ENCODE results near the gene MRGPRX3.
"Not testable (repeated sequence)": the region's sequence is repeated elsewhere in the genome, so short reads cannot be mapped to it uniquely, and the experiment has no call there.

Gene MRGPRX3

DNA sequence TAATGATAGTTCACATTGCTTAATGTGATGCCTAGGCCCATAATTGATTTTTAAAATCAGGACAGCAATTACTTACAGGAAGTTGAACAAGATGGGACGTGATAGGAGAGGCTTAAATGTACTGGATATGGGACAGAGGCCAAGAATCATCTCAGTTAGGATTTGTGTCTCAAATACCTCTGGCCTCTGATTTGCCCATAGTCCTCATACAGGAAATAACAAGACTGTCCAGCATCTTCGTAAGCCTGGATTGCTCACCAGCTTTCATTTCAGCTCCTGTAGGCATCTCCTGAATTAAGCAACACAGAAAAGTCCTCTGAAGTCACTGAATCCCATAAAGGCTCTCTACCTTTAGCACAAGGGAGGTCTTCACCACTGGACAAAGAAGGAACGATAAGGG is at the start of gene MRGPRX3:
Gene MRGPRX3 (plus strand): TSS at position 231 of the 400 bp plus-strand sequence. CDS start 4,632 bp downstream, outside the sequence.
- no peak for DNase-seq (ENCODE audit: low spot score)

DNA sequence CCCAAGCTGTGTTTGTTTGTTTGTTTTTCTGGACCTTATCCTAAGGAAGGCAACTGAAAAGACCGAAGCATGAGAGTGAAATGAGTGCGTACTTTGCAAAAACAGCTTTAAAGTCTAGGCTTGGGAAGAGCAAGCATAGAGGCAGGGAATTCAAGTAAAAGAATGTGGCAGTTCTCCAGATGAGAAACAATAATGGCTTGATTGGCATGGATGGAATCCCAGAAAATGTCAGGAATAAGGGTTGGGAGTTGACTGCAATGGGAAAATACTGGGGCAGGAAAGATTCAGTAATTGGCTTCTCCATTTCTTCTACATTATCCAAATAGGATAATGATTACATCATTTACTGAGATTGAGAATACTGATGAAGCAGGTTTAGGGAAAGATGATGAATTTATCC is 44.0 kb upstream of the MRGPRX3 start:
- DNase-seq (ENCODE audit: low spot score), result no peak

DNA sequence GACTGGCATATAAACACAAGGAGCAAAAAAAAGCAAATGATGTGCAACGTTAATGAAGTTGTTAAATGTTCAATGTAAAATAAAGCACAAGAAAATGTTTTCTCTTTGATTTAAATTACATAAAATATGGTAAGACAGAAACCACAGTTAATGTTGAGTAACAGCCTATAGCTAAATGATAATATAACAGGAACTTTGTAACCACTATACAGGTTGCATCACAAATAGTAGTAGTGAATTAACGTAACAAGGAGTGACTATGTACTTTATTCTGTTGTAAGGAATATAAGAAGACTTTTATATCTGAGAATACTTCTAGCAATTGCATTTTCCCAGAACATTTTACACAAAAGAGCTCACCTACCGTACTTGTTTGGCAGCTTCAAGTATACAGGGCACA is 43.4 kb upstream of the MRGPRX3 start:
- DNase-seq (ENCODE audit: low spot score), result no peak

DNA sequence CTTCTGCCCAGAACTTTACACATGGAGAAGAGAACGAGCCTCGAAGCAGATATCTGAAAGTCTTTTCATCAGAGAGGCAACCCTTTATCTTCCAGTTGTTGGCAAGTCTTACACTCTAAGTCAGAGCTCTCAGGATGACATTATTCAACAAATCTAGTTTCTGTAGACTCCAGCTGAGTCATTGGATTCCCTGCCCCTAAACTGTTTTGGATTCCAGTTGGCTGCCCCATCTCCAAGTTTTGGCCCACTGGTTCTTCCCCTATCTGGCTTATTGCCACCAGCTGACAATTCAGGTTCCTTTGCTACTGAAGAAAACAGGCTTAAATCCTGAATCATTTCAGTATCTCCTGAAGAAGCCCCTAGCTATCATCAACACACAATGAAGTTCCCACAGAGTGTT is 40.6 kb upstream of the MRGPRX3 start:
- DNase-seq (ENCODE audit: low spot score), result peak; percentile 3

DNA sequence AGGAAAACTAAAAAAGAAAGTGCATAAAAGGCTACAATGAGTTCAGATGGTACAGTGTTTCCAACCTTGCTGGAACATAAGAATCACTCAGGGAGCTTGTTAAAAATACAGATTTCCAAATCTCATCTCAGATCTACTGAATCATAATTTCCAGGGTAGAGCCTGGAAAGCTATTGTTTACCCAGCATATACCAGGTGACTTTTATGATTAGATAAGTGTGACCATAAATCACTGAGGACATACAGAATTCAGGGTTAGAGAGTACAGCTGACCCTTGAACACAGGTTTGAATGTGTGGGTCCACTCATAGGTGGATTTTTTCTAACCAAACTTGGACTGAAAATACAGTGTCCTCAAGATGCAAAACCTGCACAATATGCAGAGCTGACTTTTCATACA is 38.4 kb upstream of the MRGPRX3 start:
- DNase-seq (ENCODE audit: low spot score), result no peak

DNA sequence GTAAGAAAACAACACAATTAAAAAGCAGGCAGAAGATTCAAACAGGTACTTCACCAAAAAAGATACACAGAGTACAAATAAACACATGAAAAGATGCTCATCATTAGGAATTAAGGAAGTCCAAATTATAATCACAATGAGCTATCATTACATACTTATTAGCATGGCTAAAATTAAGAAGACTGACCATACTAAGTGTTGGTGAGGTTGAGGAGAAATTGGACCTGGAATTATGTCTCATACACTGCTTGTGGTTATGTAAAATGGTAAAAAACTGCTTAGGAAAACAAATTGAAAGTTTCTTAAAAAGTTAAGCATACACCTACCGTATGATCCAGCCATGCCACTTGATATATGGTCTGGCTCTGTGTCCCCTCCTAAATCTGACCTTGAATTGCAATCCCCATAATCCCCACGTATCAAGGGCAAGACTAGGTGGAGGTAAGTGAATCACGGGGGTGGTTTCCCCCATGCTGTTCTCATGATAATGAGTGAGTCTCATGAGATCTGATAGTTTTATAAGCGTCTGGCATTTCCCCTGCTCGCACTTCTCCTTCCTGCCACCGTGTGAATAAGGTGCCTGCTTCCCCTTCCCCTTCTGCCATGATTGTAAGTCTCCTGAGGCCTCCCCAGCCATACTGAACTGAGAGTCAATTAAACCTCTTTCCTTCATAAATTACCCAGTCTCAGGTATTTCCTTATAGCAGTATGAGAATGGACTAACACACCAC is 31.3 kb upstream of the MRGPRX3 start:
- DNase-seq (ENCODE audit: low spot score), result no peak

DNA sequence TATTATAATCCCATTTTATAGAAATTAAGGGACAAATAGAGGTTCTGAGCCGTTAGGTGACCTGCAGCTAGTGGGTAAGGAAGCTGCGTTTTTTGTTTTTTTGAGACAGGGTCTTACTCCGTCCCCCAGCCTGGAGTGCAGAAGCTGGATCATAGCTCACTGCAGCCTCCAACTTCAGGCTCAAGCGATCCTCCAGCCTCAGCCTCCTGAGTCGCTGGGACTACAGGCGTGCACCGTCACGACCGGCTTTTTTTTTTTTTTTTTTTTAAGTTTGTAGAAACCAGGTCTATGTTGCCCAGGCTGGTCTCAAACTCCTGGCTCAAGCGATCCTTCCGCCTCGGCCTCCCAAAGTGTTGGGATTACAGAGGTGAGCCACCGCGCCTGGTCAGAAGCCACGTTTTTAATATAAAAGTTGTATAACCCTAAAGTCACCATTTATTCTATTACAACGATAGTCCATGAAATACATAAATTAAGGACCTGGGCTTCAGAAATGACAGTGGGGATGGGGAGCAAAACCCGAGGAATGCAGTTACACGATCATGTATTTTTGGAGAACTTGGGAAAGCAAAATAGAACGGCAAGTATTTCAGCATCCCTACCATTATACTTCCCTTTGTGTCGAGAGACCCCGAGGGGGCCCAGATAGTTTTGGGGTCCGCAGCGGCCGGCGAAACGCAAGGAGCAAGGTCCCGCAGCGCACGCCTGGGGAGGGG is 27.1 kb upstream of the MRGPRX3 start:
- no peak for DNase-seq (ENCODE audit: low spot score)

DNA sequence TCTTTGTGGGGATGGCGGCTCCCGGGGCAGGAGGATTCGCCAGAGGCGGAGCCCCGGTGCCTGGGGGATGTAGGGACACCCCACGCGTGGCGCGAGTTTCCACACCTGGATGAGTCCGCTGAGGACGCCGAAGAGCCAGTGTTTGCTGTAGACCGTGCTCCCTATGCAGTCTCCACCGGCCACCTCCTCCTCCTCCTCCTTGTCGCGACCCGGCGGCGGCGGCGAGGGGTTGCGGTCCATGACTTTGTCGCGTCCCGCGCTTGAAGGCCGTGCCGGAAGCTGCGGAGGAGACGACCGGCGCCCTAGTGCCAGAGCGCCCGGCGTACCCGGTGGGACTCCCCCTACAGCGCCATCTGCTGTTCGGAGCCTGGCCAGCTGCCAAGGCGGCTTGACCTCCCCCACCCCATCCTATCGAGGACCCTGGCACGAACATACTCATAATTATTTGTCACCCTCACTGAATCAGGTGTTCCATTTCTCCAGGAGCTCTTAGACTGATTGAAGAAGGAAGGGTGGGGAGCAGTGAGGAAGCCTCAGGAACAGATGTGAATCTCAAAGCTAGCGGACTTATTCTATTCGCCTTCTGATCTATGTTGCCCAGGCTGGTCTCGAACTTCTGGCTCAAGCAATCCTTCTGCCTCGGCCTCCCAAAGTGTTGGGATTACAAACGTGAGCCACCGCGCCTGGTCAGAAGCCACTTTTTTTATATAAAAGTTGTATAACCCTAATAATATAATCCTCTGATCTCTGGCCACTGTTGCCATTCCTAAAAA is 26.4 kb upstream of the MRGPRX3 start, which contains the start of gene SAAL1:
Gene SAAL1 (minus strand): TSS at position 281 of the 773 bp plus-strand sequence. CDS start 41 bp downstream, at position 240.
- DNase-seq (ENCODE audit: low spot score), result peak; percentile 89

DNA sequence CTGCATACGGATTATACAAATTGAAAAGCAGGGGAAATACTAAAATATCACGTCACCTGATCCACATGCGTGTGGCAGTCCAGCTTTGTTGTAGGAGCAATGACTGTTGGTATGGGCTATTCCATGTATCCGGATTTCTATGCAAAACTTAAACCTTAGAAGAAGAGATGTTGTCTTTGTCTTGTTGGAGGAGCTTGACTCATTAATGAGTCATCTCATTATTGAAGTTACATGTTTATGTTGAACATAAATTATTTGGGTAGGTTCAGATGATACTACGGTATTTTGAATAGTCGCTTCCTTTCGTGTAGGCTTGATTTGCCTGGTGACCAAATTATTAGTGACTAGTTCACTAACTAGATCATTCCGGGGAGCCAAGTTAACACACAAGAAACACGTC is 25.7 kb upstream of the MRGPRX3 start:
- no peak for DNase-seq (ENCODE audit: low spot score)

DNA sequence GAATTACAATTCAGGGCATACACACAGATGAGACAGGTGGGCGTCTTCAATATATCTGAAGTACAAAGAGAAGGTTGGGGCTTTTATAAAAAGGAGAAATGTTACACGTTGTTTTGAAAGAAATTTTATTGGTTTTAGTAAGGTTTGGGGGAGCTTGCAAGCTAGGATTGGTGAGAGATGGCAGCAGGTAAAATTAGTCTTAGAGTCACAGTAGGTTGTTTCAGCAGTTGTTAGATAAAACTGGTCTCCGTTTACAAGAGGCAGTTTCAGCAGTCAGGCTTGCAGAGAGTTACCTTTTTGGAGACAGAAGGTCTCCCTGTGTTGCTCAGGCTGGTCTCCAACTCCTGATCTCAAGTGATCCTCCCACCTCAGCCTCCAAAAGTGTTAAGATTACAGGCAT is 24.1 kb upstream of the MRGPRX3 start:
- DNase-seq (ENCODE audit: low spot score), result no peak

DNA sequence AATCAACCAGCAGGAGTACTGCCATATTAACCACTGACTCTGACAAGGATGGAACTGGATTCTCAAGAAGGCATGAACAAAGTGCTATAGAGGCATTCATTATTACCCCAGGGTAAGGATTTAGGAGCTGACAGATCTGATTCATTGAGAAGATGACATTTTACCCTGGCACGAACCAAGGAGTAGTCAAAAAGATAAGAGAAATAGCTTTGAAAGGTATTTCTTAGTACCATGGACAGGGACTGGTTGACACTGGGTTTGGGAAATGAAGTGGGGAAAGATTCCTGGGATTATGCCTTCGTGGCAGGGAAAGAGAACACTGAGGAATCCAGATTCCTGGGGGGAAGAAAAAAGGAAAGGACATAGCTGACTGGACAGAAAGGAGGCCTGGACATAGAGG is 21.4 kb upstream of the MRGPRX3 start:
- no peak for DNase-seq (ENCODE audit: low spot score)

DNA sequence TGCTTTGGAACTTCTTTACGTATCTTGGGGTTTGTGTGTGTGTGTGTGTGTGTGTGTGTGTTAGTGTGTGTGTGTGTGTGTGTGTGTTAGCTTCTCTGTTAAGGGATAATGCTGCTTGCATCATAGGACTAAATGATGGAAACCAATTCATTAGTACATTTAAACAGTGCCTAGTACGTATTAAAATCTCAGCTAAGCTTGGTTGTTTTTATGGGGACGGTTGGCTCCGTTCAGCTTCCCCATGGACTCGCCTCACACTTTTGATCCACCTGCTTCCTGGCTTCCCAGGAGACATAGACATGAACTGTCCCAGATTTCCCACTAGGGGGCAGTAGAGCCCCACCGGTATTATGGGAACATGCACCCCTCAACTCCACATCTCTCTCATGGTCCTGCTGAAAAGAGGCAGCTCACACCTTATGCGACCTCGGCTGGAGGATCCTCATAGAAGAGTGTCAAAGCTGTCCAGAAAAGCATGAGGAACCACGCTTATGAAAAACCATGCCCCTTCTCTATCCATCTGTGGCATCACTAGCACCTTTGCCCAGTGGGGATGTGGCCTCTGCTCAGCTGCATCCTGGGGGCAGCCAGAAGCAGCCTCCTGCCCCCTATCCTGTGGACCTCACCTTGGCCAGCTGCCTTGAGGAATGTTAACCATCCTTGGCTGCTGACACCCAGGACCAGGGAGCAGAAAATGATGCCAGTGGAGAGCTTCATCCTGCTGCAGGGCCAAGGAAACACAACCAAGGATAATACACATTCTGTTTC is 16.8 kb upstream of the MRGPRX3 start:
- DNase-seq (ENCODE audit: low spot score), result peak; percentile 78

DNA sequence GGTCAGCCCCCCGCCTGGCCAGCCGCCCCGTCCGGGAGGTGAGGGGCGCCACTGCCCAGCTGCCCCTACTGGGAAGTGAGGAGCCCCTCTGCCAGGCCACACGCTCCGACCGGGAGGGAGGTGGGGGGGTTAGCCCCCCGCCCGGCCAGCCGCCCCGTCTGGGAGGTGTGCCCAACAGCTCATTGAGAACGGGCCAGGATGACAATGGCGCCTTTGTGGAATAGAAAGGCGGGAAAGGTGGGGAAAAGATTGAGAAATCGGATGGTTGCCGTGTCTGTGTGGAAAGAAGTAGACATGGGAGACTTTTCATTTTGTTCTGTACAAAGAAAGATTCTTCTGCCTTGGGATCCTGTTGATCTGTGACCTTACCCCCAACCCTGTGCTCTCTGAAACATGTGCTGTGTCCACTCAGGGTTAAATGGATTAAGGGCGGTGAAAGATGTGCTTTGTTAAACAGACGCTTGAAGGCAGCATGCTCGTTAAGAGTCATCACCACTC is 11.0 kb upstream of the MRGPRX3 start:
- DNase-seq (ENCODE audit: low spot score), result not testable (repeated sequence)

DNA sequence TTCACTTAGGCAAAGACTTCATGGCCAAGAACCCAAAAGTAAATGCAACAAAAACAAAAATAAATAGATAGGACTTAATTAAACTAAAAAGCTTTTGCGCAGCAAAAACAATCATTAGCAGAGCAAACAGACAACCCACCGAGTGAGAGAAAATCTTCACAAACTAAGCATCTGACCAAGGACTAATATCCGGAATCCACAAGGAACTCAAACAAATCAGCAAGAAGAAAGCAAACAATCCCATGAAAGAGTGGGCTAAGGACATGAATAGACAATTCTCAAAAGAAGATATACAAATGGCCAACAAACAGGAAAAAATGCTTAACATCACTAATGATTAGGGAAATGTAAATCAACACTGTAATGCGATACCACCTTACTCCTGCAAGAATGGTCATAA is 1.3 kb upstream of the MRGPRX3 start:
- not testable (repeated sequence) for DNase-seq (ENCODE audit: low spot score)

DNA sequence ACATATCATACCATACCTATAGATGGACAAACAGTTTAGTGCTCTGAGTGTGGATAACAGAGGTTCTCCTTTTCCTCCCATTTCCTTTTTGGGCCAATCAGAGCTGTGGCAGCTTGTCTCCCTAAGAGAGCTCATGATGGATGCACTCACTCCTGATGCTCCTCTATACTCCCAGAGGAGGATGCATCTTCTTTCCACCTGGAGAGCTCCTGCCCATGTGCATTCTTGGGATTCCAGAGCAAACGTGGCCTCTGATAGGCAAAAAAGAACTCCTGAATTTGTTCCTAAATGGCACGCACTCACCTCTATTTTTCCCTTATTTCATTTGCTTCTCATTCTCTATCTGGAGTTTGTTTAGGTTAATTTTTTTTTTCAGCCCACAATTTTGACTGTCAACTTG is 2.9 kb downstream of the MRGPRX3 start:
- no peak for DNase-seq (ENCODE audit: low spot score)

DNA sequence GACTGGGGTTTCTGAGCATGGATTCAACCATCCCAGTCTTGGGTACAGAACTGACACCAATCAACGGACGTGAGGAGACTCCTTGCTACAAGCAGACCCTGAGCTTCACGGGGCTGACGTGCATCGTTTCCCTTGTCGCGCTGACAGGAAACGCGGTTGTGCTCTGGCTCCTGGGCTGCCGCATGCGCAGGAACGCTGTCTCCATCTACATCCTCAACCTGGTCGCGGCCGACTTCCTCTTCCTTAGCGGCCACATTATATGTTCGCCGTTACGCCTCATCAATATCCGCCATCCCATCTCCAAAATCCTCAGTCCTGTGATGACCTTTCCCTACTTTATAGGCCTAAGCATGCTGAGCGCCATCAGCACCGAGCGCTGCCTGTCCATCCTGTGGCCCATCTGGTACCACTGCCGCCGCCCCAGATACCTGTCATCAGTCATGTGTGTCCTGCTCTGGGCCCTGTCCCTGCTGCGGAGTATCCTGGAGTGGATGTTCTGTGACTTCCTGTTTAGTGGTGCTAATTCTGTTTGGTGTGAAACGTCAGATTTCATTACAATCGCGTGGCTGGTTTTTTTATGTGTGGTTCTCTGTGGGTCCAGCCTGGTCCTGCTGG is 4.9 kb downstream of the MRGPRX3 start:
- DNase-seq (ENCODE audit: low spot score), result no peak

DNA sequence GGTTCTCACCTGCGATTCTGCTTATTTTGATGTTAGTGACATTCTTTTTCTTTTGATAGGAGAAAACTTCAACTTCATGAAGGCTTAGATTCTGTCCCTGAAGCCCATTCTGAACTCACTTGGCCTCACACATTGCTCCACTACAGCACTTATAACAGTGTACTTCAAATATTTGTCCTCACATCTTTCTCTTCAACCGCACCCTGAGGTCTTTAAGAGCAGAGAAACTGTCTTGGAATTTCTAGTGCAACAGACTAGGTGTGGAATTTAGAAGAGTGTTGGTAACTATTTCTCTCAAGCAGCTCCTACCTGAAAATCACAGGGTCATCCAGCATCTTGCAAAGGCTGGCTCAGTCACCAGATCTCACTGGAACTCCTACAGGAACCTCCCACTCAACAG is 7.8 kb downstream of the MRGPRX3 start:
- no peak for DNase-seq (ENCODE audit: low spot score)

DNA sequence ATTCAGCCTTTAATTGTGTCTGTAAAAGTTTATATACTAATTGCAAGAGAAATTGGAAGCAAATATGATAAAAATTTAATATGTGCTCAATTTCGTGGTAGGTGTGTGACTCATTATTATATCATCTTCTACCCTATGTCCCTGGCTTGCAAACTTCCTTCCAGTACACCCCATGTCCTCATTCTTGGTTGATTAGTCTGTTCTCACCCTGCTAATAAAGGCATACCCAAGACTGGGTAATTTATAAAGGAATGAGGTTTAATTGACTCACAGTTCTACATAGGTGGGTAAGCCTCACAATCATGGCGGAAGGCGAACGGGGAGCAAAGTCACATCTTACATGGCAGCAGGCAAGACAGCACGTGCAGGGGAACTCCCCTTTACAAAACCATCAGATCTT is 11.9 kb downstream of the MRGPRX3 start:
- no peak for DNase-seq (ENCODE audit: low spot score)

DNA sequence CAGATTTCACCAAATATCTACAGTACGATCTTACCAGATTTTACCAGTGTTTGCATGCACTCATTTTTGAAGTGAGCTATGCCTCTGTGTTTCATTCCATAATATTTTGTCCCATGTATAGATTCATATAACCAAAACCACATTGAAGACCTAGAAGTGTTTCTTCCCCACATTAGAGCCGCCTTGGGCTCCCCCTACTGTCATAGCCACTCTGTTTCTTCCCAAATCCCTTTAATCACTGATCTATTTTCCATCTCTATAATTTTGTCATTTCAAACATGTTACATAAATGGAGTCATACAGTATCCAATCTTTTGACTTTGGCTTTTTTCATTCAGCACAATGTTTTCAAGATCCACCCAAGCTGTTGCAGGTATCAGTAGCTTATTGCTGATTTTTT is 12.7 kb downstream of the MRGPRX3 start:
- DNase-seq (ENCODE audit: low spot score), result no peak

DNA sequence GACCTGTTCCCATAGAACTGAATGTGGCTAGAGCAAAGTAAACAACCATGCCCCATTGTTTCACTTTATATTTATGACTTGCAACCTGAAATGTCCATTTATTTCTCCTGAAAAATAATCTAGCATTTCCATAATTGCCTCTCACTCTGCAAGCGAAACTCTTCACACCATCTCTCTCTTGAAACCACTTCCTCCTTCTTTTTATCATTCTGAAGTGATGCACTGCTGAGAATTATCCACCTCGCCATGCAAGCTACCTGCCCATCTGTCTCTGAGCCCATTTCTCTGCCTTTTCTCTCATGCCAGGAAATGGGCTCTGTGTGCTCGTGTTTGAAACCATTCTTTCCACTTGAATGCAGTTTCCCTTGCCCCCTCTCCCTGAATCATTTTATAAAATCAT is 13.5 kb downstream of the MRGPRX3 start:
- DNase-seq (ENCODE audit: low spot score), result no peak

DNA sequence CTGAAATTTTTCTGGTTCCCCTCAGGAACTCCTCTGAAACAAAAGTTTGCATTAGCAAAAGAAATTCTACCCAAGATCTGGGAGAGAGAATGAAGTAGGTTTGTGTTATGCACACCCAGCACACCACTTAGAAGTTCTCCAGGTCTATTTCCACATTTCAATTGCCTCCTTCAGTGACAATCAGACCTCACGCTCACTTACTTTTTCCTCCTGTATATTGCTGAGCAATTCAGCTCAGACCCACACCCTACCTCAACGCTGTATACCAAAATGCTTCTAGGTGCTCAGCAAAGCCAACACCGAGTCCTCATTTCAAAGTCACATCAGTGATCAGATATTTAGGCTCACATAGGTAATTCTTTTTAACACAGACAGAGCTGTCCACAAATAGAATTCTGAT is 19.2 kb downstream of the MRGPRX3 start:
- DNase-seq (ENCODE audit: low spot score), result no peak
